DMS53 (cell line): ENCODE measurements around the gene FMO3.

Source experiments
- DNase-seq: peaks from one replicate; lab custom pipeline; 2025; lab: John Stamatoyannopoulos, UW

The FMO3 gene

DNA sequence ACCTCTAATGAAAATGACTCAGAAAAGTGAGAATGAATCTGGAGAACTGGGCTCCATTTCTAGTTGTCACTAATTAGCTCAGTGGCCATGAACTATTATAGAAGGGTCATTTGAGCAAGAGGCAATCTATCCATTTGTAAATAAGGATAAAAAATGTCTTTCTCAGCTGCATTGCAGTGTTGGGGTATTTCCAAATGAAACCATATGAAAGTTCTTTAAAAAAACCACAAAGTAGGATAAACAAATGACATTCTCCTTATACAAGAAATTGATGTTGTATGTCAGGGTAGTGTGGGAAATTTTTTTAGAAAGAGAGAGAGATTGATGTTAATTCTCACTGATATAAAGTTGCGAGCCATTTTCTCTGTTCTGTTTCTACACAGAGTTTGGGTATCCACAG lies 26.0 kb downstream of the FMO3 start:
- DNase-seq: no peak

DNA sequence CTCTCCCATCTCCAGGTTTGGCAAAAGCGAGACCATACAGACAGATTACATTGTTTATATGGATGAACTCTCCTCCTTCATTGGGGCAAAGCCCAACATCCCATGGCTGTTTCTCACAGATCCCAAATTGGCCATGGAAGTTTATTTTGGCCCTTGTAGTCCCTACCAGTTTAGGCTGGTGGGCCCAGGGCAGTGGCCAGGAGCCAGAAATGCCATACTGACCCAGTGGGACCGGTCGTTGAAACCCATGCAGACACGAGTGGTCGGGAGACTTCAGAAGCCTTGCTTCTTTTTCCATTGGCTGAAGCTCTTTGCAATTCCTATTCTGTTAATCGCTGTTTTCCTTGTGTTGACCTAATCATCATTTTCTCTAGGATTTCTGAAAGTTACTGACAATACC lies 26.4 kb downstream of the FMO3 start:
- DNase-seq: no peak

DNA sequence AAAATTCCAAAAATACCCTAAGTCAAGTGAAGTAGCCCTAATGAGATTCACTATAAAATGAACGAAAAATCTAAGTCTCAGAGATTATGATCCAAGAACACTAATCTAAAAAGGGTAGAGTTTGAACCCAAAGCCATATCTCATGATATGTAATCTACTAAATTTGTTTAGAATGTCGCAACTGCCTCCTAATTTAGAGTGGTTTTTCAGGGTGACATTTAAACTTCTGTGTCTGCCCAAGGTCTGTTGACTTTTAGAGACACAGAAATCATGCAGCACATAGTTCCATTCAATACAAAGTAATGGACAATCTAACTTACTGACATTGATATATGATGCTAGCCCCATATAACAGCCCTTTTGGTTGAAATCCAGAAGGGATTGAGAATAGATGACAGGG lies 28.9 kb downstream of the FMO3 start:
- no peak for DNase-seq

DNA sequence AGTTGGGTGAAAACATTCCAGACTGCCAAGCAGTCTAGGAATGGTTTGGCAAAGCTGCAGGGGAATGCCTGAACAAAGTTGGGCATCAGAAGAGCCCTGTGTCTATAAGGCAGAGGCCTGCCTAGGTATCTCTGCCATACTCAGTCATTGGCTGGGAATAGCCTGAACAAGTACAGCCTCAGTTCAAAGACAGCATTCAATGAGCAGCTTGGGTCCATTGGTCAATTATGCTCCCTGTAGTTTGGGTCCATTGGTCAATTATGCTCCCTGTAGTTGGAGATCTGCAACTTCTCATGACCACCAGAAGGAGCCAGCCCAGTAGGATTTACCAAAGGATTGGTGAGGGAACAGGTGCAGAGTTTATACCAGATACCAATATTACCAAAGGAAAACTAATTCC lies 31.6 kb downstream of the FMO3 start:
- DNase-seq: no peak

GRCh38 chr1:171122893-171123292 lies 32.2 kb downstream of the FMO3 start:
- no peak for DNase-seq

DNA sequence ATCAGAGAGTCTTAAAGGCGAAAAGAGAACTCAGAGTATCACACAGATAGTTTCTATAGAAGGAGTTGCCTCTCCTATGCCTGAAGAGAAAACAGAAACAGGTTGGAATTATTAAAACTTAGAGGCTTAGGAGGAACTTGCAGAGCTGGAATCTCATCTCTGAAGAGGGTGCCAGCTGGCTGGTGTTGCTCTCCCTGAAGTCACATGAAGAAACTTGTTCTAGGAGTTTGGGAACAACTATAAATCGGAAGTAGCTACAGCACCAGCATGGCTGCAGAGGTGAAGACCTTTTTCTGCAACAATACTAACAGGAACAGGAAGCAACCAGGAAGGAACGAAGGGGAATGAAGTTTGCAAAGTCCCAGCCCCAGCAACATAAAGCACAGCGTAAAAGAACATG lies 35.8 kb downstream of the FMO3 start:
- DNase-seq: no peak

- DNase-seq: no peak
Measured at GRCh38 chr1:171127099-171127498, 36.4 kb downstream of the FMO3 start.

- no peak for DNase-seq
Measured at GRCh38 chr1:171127501-171127900, 36.8 kb downstream of the FMO3 start.

DNA sequence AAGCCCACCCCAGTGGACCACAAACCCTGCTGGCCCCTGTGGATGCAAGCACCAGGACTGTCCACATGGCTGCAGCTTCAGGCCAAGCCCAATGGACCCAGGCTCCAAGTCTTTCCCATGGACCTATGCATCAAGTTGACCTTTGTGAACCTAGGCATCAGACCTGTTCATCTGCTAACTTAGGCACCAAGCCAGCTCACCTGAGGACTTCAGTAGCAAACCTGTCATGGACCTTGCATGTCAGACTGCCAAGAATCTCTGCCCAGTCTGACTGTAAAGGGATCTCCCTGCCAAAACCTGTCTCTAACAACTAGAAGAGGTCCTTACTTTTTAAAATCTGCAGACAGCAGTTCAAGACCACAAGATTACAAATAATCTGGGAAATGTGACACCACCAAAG lies 37.8 kb downstream of the FMO3 start:
- DNase-seq: peak; percentile 6

DNA sequence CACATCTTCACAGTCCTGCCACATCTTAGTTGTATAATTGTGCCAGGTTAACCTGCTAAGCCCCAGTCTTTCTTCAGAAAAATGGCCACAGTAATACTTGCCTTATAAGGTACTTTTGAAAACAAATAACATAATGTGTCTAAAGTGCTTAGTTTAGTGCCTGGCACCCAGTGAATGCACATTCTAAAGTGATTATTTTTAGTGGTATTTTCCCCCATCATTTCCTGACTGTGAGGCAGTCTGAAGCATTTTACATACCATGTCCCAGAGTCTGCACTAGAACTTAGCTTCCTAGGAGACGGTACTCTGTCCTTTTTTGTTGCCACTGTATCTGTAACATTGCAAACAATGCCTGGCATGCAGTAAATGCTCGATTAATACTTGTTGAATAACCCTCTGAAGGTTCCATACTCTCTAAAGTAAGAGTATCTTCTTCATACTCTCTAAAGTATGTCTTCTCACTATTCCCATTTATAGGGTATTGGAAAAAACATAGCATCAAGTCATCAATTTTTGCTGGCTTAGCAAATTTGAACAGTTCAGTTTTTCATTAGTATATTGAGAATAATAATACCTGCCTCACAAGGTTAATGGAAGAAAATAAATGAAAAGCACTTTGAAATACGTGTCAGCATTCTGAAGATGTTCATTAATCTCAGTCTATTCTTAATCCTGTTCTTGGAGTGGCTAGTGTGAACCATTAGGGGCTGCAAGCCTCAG lies 43.7 kb downstream of the FMO3 start:
- DNase-seq: no peak

GRCh38 chr1:171137580-171137979 lies 46.9 kb downstream of the FMO3 start:
- peak; percentile 60 for DNase-seq

DNA sequence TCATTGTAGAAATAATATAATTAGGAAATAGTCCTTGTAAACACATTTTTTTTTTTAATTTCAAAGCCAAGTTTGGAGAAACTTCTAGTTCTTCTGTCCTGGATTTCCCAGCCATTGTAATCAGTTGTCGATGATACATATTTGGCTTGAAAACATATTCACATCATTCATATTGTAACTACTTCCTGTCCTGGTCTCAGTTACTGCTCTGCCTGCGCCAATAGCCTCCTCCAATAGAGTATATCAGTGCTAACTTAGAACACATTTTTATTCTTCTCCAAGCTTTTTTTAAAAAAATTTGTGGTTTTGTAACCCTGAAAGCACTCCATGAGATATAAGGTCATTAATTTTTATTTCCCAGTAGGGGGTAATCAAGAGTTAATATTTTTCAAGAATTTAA lies 48.3 kb downstream of the FMO3 start:
- no peak for DNase-seq

- peak; percentile 21 for DNase-seq
Measured at GRCh38 chr1:171139890-171140289, 49.2 kb downstream of the FMO3 start.

- DNase-seq: no peak
Measured at GRCh38 chr1:171140401-171140800, 49.7 kb downstream of the FMO3 start.

DNA sequence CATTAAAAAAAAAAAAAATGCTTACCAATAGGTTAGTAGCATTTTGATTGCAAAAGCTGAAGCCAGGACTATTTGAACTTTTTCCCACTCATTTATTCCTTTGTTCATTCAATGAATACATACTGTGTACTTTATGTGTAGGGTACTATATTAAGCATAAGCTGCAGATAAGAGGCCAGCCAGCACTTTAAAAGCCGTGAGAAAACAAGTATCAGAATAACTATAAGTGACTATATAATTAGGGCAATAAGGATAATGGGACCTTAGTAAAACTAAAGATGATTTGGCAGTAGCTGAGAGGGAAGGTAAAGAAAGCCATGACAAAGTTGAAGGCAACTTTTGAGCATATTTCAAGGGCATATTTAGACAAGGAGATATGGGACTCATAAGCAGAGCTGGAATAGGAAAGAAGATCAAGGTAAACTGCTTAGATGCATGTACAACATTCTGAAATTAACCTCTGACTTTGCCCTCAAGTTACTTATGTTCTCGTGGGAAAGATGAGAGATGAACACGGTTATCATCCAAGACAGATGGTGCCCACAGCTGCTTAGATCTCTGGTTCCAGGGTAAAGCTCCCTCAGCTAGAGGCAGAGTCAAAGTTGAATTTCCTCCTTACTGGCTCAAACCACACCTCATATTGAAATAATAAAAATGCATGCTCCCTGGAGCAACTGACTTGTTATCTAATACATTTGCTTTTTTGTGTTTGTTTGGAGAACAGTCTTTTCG lies 50.4 kb downstream of the FMO3 start:
- DNase-seq: no peak

- no peak for DNase-seq
Measured at GRCh38 chr1:171141688-171142415, 51.1 kb downstream of the FMO3 start.

DNA sequence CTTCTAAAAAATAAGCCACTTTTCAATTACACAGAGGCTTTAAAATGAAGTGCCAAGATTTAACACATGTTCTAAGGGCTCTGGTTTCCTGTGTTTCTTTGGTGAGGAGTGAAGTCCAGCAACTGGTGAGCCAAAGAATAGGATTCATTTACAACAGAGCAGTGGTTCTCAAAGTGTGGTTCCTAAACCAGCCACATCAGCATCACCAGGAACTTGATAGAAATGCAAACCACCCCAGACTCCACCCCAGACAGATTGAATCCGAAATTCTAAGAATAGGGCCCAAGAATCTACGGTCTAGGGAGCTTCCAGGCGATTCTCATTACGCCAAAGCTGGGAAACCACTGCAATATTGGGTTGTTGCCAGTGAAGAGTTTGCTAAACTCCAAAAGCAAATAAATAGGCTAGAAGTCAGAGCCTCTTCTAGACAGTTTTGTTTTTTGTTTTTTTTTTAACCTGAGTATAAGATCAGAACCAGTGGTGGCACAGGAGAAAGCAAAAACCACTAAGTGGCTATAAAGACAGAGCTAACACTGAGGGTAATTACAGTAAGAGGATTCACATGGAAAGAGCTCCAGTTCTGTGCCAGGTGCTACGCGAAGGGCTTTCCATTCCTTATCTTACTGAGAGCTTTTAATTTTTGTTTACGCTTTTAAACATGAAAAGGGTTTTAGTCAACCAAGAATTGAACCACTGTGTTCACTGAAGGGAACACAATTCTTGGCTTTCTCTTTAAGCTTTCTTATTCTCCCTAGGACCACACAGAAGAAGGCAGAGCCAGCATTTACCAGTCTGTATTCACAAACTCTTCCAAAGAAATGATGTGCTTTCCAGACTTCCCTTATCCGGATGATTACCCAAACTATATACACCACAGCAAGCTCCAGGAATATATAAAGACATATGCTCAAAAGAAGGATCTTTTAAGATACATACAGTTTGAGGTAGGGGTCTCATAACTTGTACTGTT lies 52.0 kb downstream of the FMO3 start:
- DNase-seq: peak; percentile 44

DNA sequence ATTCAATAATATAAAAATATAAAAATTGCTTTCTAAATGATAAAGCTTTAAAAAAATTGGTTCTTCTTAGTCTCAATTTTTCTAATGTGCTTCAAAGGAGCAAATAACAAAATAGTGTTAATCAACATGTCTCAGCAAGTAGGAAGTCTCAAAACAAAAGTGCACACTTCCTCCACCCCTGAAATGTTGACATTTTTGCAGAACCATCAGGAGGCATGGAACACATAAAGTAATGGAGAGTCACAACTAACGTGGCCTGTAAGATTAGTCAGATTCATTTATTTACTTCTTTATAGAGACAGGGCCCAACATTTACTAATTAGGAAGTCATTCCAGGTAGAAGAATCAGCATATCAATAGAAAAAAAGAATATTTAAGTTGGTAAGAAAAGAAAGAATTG lies 59.5 kb downstream of the FMO3 start:
- no peak for DNase-seq

- no peak for DNase-seq
Measured at GRCh38 chr1:171152549-171152948, 61.8 kb downstream of the FMO3 start.

DNA sequence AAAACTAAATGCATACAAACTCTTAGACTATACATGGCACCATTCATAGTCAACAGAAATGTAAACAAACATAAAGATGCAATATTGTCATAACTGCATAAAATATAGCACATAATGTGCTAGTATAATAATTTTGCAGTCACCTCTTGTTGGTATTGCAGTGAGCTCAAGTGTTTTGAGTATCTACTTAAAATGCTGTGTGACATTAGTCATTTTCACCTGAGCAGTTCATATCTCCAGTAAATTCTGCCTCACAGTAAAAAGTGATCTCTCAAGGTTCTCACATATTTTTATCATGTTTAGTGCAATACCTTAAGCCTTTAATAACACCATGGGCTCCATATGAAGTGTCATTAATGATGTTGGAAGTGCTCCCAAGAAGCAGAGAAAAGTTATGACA lies 64.8 kb downstream of the FMO3 start:
- peak; percentile 26 for DNase-seq

DNA sequence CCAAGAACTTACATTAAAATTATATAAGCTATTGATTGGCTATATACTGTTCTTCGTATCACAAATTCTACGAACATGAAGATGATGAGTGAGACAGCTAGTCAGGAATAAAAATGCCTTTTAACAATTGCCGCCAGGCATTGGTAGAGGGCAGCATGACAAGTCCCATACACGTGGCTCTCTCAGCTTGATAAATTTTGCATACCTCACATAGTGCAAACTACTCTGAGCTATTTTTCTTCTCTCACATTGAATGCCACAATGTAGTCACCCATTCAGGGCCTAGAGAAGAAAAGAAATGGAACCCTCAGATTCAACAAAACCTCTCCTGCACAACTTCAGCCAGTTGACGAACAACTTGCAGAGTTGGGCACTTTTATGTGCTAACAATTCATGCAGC lies 67.4 kb downstream of the FMO3 start:
- DNase-seq: no peak

DNA sequence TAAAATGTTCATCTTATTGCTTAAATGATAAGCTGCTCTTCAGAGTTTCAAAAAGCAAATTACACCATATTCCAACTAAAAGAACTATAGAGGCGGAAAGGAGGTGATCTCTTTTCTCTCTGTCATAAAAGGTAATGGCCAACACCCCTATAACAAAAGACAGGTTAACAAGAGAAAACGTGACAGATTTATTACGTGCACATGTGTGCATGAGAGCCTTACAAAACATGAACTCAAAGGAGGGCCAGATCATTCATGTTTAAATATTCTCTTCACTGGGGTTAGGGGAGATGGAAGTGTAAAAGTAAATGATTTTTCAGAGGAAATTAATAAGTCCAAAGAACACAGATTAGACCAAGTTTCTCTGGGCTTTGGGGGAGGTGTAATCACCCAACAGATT lies 67.8 kb downstream of the FMO3 start:
- DNase-seq: no peak
